ENCODE data around the gene TBL1XR1.
A peak's percentile ranks its signal among the peaks of the same experiment; 100 is the strongest.
"Not testable (repeated sequence)": the region's sequence is repeated elsewhere in the genome, so short reads cannot be mapped to it uniquely, and the experiment has no call there.

The TBL1XR1 gene

DNA sequence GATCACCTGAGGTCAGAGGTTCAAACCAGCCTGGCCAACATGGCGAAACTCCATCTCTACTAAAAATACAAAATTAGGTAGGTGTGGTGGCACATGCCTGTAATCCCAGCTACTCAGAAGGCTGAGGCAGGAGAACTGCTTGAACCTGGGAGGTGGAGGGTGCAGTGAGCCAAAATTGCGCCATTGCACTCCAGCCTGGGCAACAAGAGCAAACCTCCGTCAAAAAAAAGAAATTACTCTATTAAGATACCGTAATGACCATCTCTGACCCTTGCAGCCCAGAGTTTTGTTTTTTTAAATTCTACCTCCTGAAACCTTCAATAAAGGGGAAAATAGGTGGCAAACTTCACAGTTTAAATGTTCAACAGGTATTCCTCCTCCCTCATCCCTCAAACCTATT, 9.0 kb downstream of the TBL1XR1 start:
- H3K27me3 Mint-ChIP-seq; ATAC-seq (replicated peaks; ENCODE audit: extremely low read depth, poor library complexity, severe bottlenecking); H3K36me3 Mint-ChIP-seq (ENCODE audit: insufficient read depth); DNase-seq (ENCODE audit: low spot score in 2 of 2); H3K9me3 Mint-ChIP-seq; H3K4me3 Mint-ChIP-seq: not testable (repeated sequence)
- Mint-ChIP-seq H3K4me1 (peaks cover 54% of the 10 kb centered on the region), H3K27ac (ENCODE audit: low read depth) (peak overlapping the region; percentile 35)

DNA sequence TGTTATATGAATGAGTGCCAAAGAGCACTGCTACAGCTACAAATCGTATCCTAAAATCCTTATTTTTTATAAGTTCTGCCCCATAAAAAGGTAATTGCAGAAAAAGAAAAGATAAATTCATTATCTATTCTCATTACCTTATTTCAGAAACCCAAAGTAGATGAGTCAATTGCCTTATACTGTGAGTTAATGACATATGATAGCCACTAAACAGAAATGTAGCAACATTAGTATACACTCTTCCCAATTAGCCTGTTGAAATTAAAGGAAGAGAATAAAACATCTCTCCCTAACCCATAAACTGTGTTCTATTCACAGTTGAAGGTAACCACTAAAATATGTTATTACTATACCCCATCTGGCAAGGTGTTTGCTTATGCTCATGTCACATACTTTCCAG, 11.0 kb downstream of the TBL1XR1 start:
- Mint-ChIP-seq H3K27ac (ENCODE audit: low read depth) (no peak overlapping the region), H3K27me3 (no peaks in the 10 kb centered on the region), H3K9me3 (no peaks in the 10 kb centered on the region), H3K4me1 (peaks cover 51% of the 10 kb centered on the region), H3K4me3 (peak overlapping the region; percentile 24), H3K36me3 (ENCODE audit: insufficient read depth) (peaks cover 3% of the 10 kb centered on the region)
- ATAC-seq (replicated peaks; ENCODE audit: extremely low read depth, poor library complexity, severe bottlenecking) (no peak), DNase-seq (ENCODE audit: low spot score in 2 of 2) (no peak)

DNA sequence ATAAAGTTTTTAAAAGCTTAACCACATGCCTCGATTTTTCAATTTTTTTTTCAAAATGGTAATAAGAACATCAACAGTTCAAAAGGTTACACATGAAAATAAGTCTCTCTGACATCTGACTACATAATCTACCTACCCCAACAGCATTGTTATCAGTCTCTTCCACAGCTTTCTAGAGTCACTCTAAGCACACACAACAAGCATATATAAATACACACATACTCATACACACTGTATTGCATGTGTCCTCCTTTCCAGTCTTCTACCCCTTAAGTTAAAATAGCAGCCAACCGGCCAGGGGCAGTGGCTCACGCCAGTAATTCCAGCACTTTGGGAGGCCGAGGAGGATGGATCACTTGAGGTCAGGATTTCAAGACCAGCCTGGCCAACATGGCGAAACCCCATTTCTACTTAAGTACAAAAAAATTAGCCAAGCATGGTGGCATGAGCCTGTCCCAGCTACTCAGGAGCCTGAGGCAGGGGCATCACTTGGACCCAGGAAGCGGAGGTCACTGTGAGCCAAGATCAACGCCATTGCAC, 12.2 kb downstream of the TBL1XR1 start:
- no peak for DNase-seq (ENCODE audit: low spot score in 2 of 2)
- Mint-ChIP-seq H3K36me3 (ENCODE audit: insufficient read depth) (peaks cover 2% of the 10 kb centered on the region), H3K27me3 (no peaks in the 10 kb centered on the region), H3K9me3 (no peaks in the 10 kb centered on the region), H3K4me3 (no peak overlapping the region), H3K4me1 (peaks cover 50% of the 10 kb centered on the region), H3K27ac (ENCODE audit: low read depth) (no peak overlapping the region)
- ATAC-seq (replicated peaks; ENCODE audit: extremely low read depth, poor library complexity, severe bottlenecking): no peak

DNA sequence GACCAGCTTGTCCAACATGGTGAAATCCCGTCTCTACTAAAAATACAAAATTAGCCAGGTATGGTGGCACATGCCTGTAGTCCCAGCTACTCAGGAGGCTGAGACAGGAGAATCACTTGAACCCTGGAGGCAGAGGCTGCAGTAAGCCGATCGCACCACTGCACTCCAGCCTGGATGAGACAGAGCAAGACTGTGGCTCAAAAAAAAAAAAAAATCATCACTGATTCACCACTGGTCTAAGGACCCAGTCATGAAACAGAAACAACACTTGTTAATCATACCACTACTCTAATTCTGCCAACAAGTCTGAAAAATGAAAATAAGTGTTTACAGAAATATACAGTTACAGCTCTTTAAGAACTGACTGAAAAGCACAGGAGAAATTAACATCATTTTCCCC, 12.7 kb downstream of the TBL1XR1 start:
- H3K9me3 Mint-ChIP-seq; H3K27ac Mint-ChIP-seq (ENCODE audit: low read depth); H3K4me3 Mint-ChIP-seq; H3K36me3 Mint-ChIP-seq (ENCODE audit: insufficient read depth); ATAC-seq (replicated peaks; ENCODE audit: extremely low read depth, poor library complexity, severe bottlenecking); DNase-seq (ENCODE audit: low spot score in 2 of 2); H3K27me3 Mint-ChIP-seq: not testable (repeated sequence)
- peaks cover 55% of the 10 kb centered on the region for H3K4me1 Mint-ChIP-seq

DNA sequence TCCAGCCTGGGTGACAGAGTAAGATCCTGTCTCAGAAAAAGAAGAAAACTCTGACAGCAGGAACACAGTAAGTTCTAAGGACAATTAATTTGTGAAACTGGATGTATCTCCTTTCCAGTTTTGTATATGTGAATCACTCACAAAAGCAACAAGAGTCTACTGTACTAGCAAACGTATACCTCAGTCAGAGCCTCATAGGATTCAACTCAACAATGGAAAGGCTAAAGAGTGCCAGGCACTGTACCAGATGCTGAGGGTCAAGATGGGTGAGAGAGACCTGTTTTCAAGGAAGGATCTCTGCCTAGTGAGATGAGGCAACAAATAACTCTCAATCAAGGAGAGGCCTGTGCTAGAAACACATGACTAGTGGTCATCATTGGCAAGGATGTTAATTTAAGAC, 14.9 kb downstream of the TBL1XR1 start:
- DNase-seq (ENCODE audit: low spot score in 2 of 2) (no peak), ATAC-seq (replicated peaks; ENCODE audit: extremely low read depth, poor library complexity, severe bottlenecking) (no peak)
- no peak overlapping the region for H3K4me3 Mint-ChIP-seq
- peaks cover 4% of the 10 kb centered on the region for H3K36me3 Mint-ChIP-seq (ENCODE audit: insufficient read depth)
- no peaks in the 10 kb centered on the region for H3K27me3 Mint-ChIP-seq
- peak overlapping the region; percentile 31 for H3K27ac Mint-ChIP-seq (ENCODE audit: low read depth)
- H3K9me3 Mint-ChIP-seq: no peaks in the 10 kb centered on the region
- peaks cover 64% of the 10 kb centered on the region for H3K4me1 Mint-ChIP-seq

DNA sequence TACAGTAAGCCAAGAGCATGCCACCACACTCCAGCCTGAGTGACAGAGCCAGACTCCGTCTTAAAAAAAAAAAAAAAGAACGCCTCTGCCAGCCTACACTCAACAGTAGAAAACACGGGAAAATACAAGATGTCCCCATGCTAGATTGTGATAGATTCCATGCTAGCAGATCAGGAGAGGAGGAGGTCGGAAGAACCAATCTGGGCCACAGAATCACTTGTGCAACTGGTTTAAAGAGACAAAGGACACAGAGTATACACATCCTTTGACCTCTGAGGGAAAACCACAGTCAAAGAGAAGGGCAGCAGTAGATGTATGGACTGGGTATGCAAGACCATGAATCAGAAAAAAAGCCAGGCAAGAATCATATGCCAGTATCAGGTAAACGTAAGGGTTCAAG, 15.9 kb downstream of the TBL1XR1 start:
- ATAC-seq (replicated peaks; ENCODE audit: extremely low read depth, poor library complexity, severe bottlenecking): no peak
- Mint-ChIP-seq H3K27me3 (no peaks in the 10 kb centered on the region), H3K27ac (ENCODE audit: low read depth) (peak overlapping the region; percentile 31), H3K4me1 (peaks cover 60% of the 10 kb centered on the region), H3K4me3 (peak overlapping the region; percentile 8), H3K36me3 (ENCODE audit: insufficient read depth) (peaks cover 6% of the 10 kb centered on the region), H3K9me3 (no peaks in the 10 kb centered on the region)
- DNase-seq (ENCODE audit: low spot score in 2 of 2): no peak

DNA sequence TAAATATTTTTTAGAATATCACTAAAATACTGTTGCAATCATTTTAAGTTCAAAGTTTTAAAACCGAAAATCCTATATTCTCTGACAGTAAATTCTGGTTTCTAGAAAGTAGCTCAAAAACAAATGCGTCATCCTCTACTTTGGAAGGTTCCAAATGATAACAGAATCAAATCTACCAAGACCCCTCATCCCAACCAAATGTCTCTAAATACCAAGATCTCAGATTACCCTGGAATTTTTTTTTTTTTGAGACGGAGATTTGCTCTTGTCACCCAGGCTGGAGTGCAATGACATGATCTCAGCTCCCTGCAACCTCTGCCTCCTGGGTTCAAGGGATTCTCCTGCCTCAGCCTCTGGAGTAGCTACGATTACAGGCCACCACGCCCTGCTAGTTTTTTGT, 16.8 kb downstream of the TBL1XR1 start:
- ATAC-seq (replicated peaks; ENCODE audit: extremely low read depth, poor library complexity, severe bottlenecking) (no peak), DNase-seq (ENCODE audit: low spot score in 2 of 2) (no peak)
- Mint-ChIP-seq H3K4me3 (no peak overlapping the region), H3K36me3 (ENCODE audit: insufficient read depth) (peaks cover 6% of the 10 kb centered on the region), H3K4me1 (peaks cover 56% of the 10 kb centered on the region), H3K27ac (ENCODE audit: low read depth) (peak overlapping the region; percentile 31), H3K9me3 (no peaks in the 10 kb centered on the region), H3K27me3 (no peaks in the 10 kb centered on the region)

DNA sequence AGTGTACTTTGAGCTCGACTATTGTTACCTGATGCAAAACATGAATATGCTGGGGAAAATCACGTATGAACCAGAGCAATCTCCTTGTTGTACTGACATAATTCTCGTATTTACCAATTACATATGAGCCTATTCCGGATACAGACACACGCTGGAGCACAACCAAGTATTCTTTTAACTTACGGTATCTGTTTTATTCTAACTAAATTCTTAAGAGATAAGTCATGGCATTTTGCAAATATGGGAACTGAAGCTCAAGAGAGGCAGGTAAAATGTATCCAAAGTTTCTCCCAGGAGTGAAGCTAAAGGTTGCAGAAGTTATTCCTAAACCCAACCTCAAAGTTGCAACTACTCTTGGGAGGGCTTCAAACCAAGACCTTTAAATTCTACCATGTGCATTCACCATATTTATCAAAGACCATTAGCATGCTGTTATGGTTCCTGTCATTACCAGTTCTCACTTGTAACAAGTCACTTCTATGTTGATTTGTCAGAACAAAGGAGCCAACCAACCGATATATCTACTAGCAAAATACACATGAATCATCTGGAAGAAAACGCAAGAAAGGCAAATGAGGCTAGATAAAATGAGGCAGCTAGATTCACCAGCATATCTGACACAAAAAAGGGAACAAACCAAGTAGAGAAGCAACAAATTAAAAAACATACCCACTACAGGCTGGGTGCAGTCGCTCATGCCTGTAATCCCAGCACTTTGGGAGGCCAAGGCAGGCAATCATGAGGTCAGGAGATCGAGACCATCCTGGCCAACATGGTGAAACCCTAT, 17.8 kb downstream of the TBL1XR1 start:
- peaks cover 54% of the 10 kb centered on the region for H3K4me1 Mint-ChIP-seq
- peak overlapping the region; percentile 74 for H3K27ac Mint-ChIP-seq (ENCODE audit: low read depth)
- ATAC-seq (replicated peaks; ENCODE audit: extremely low read depth, poor library complexity, severe bottlenecking): no peak

DNA sequence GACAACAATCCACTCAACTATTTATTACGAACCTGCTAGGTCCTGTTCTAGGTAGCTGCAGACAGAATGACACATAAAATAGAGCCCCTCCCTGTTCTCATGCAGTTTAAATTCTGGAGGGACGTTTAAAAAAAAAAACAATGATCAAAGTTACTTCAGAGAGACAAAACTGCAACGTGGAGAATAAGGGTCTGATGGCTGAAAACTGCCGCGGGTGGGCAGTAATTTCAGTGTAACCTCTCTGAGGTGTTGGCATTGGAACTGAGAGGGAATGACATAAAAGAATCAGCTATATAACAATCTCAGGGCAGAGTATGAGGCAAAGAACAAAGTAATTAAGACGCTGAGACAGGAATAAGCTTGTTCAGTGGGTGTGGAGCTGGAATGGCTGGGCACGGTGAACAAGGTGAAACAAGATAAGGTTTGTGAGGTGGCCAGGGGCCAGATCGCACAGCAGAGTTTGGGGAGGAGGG, 19.5 kb downstream of the TBL1XR1 start:
- no peak for ATAC-seq (replicated peaks; ENCODE audit: extremely low read depth, poor library complexity, severe bottlenecking)

More for the DNA sequence above, 17.8 kb downstream of the TBL1XR1 start:
- DNase-seq (ENCODE audit: low spot score in 2 of 2): no peak
- no peaks in the 10 kb centered on the region for H3K9me3 Mint-ChIP-seq
- no peaks in the 10 kb centered on the region for H3K27me3 Mint-ChIP-seq
- H3K4me3 Mint-ChIP-seq: peak overlapping the region; percentile 2
- H3K36me3 Mint-ChIP-seq (ENCODE audit: insufficient read depth): peaks cover 6% of the 10 kb centered on the region

DNA sequence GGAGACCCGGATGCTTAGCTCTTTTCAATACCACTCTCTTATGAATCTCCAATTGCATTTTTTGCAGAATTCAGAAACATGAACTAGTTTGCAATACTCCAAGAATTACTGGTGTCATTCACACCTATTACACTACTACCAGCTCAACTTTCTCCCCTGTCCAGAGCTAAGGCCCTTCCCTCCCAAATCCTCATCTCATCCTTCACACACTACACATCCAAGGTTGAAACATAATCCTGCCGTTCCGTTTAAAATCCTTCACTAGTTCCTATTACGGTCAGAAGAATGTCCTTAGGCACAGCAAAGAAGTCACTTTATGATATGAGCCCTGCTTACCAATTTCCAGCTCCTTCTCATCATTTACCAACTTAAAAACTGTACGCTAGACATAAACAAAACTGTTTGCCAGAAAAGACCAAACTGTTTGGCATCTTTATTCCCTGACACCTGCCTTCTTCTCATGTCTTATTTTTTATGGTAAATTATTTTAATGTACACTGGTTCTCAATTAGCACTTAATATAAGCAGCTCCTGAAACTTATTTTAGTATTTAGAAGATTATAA, 22.6 kb downstream of the TBL1XR1 start:
- DNase-seq (ENCODE audit: low spot score in 2 of 2) (no peak), ATAC-seq (replicated peaks; ENCODE audit: extremely low read depth, poor library complexity, severe bottlenecking) (no peak)
- Mint-ChIP-seq H3K4me1 (peaks cover 67% of the 10 kb centered on the region), H3K9me3 (no peaks in the 10 kb centered on the region), H3K27ac (ENCODE audit: low read depth) (no peak overlapping the region), H3K27me3 (no peaks in the 10 kb centered on the region), H3K4me3 (no peak overlapping the region), H3K36me3 (ENCODE audit: insufficient read depth) (peaks cover 9% of the 10 kb centered on the region)

More for the DNA sequence above, 19.5 kb downstream of the TBL1XR1 start:
- Mint-ChIP-seq H3K27me3 (no peaks in the 10 kb centered on the region), H3K36me3 (ENCODE audit: insufficient read depth) (peaks cover 10% of the 10 kb centered on the region), H3K4me1 (peaks cover 66% of the 10 kb centered on the region), H3K4me3 (no peak overlapping the region), H3K27ac (ENCODE audit: low read depth) (peak overlapping the region; percentile 82), H3K9me3 (no peaks in the 10 kb centered on the region)
- no peak for DNase-seq (ENCODE audit: low spot score in 2 of 2)

DNA sequence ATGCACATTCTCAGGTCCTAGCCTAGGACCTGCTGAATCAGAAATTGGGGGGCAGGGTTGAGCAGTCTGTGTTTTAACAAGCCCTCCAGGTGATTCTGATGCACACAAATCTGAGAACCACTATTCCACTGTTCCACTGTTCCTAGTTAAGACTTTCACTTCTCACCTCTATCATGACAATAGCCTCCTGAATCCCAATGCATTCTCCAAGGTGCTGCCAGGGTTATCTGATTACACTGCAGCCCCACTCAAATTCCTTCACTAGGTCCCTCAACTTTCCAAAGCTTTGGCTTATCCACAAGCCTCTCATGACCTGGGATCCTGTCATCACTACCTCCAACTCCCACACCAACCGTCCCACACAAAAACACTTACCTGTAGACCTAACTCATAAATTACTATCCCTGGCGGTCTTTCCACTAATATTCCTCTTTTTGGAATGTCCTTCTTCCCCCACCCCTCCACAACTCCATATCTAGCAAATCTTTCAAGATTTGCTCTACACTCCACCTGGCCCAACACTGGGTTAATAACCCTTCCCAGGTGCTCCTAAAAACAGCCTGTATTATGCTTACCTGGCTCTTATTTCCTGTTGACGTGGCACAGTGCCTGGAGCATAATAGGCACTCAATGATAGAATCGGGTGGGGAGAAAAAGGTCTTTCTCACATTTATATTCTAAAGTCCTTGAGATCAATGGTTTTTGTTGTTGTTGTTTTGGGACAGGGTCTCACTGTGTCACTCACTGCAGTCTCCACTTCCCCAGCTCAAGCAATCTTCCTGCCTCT, 27.2 kb downstream of the TBL1XR1 start:
- H3K4me1 Mint-ChIP-seq: peaks cover 73% of the 10 kb centered on the region
- ATAC-seq (replicated peaks; ENCODE audit: extremely low read depth, poor library complexity, severe bottlenecking): no peak
- H3K27me3 Mint-ChIP-seq: no peaks in the 10 kb centered on the region

DNA sequence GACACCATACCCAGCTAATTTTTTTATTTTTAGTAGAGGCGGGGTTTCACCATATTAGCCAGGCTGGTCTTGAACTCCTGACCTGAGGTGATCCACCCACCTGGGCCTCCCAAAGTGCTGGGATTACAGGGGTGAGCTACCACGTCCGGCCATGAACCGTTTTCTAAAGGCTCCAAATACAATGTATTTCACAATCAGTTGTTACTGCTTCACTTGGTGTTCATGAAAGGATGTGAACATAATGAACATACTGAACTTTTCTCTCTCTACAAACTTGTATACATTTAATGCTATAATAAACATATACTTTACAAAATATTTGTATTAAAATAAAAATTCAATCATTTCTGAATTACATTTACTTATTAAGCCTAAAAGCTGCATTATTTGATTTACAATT, 28.9 kb downstream of the TBL1XR1 start:
- no peak overlapping the region for H3K27ac Mint-ChIP-seq (ENCODE audit: low read depth)
- peaks cover 2% of the 10 kb centered on the region for H3K36me3 Mint-ChIP-seq (ENCODE audit: insufficient read depth)
- H3K4me3 Mint-ChIP-seq: no peak overlapping the region
- peaks cover 76% of the 10 kb centered on the region for H3K4me1 Mint-ChIP-seq
- no peaks in the 10 kb centered on the region for H3K27me3 Mint-ChIP-seq
- H3K9me3 Mint-ChIP-seq: no peaks in the 10 kb centered on the region
- ATAC-seq (replicated peaks; ENCODE audit: extremely low read depth, poor library complexity, severe bottlenecking) (no peak), DNase-seq (ENCODE audit: low spot score in 2 of 2) (no peak)

More for the DNA sequence above, 27.2 kb downstream of the TBL1XR1 start:
- Mint-ChIP-seq H3K9me3 (no peaks in the 10 kb centered on the region), H3K36me3 (ENCODE audit: insufficient read depth) (peaks cover 5% of the 10 kb centered on the region), H3K27ac (ENCODE audit: low read depth) (peak overlapping the region; percentile 12), H3K4me3 (no peak overlapping the region)
- DNase-seq (ENCODE audit: low spot score in 2 of 2): no peak
